BJ (cell line): ENCODE results near the gene TMEM150B. TPM values are rescaled to one million over a fixed set of nuclear protein-coding genes. Genes with fewer than 3 reads are reported as not detected.

Experiments
- CTCF ChIA-PET: fragments of 350-600 bp; formaldehyde crosslinking; extraction: SDS; loops from one replicate; lab custom pipeline; 2021; ENCODE audit warnings: antibody characterized with exemption, inconsistent platforms; lab: Yijun Ruan, JAX
- POLR2A ChIA-PET: fragments of 300-600 bp; sonication (Branson Sonifier 250); formaldehyde crosslinking; extraction: SDS; loops from one replicate; lab custom pipeline; 2021; ENCODE audit warnings: antibody characterized with exemption; lab: Charles Lee
- DNase-seq: peaks from one replicate; pipeline ENCODE4 v3.0.0-alpha.2; 2011; ENCODE audit warnings: low read depth
- H3K27me3 ChIP-seq: 2 replicates; pipeline ENCODE4 v1.6.0; 2011; ENCODE audit warnings: low read length; ENCODE audit not compliant: control insufficient read depth, insufficient read depth
- H3K36me3 ChIP-seq: 2 replicates; pipeline ENCODE4 v1.5.1; 2011; ENCODE audit warnings: low read length; ENCODE audit not compliant: control insufficient read depth, insufficient read depth
- H3K4me3 ChIP-seq: 2 replicates; pipeline ENCODE4 v1.5.1; 2011; ENCODE audit warnings: low read depth, mild to moderate bottlenecking, control low read depth, low read length
- CTCF ChIP-seq: IDR thresholded peaks from 2 replicates; pipeline ENCODE4 v1.5.1; 2011; ENCODE audit warnings: low read depth, mild to moderate bottlenecking, control low read depth, inconsistent platforms, low read length, moderate library complexity; ENCODE audit not compliant: insufficient read depth
- polyA minus RNA-seq: library from RNA; depleted of rRNA, polyadenylated mRNA; stranded (reverse); fragments of >200 nt; gene quantifications from 2 replicates; pipeline ENCODE4 v1.2.3, GENCODE V29; 2011; rRNA and poly(A)+ RNA removed
- polyA plus RNA-seq: library from polyadenylated mRNA; depleted of rRNA; stranded (reverse); fragments of >200 nt; gene quantifications from 2 replicates; pipeline ENCODE4 v1.2.3, GENCODE V29; 2011; rRNA removed

TMEM150B gene
- polyA plus RNA-seq (not detected in 2 replicates), polyA minus RNA-seq (not detected in 2 replicates)

GRCh38 chr19:55325172-55325571 is at the start of gene TMEM150B:
TSS of gene TMEM150B (minus strand) at chr19:55325341. CDS start at chr19:55321036, 4,305 bp downstream.
- ChIA-PET CTCF (interaction anchor here (1.3 to 1.6 kb wide), 2 partner anchors 15 to 93 kb away, joined by 3 to 5 read pairs; no protein-coding TSS in a partner anchor), POLR2A (interaction anchor here (0.6 kb wide), 1 partner anchor 49 kb away, joined by 4 read pairs; no protein-coding TSS in a partner anchor)
- no peak for DNase-seq
- H3K36me3 ChIP-seq: no peaks in the 10 kb centered on the region
- H3K27me3 ChIP-seq: no peaks in the 10 kb centered on the region
- TF ChIP-seq CTCF: no peak
- H3K4me3 ChIP-seq: no peak within 1 kb of the TSS

- CTCF ChIA-PET: interaction anchor here (2.7 kb wide), 1 partner anchor 10 kb away, joined by 8 read pairs; the partner anchor contains the start of gene TMEM238
- Histone ChIP-seq H3K27me3 (no peaks in the 10 kb centered on the region), H3K36me3 (no peaks in the 10 kb centered on the region; the same call in 1 of the 2 replicates), H3K4me3 (no peak overlapping the region)
- no peak for DNase-seq
- no peak for TF ChIP-seq CTCF
- POLR2A ChIA-PET: interaction anchor here (0.6 kb wide), 1 partner anchor 94 kb away, joined by 3 read pairs; the partner anchor contains the start of gene HSPBP1
These were observed 49.0 kb upstream of the TMEM150B start for GRCh38 chr19:55373993-55374757.

- DNase-seq: no peak
- POLR2A ChIA-PET: interaction anchor here (0.6 kb wide), 2 partner anchors 41 to 93 kb away, joined by 3 to 4 read pairs; partner anchors contain the start of gene HSPBP1
- TF ChIP-seq CTCF: no peak
- H3K4me3 ChIP-seq: no peak overlapping the region
- H3K27me3 ChIP-seq: no peaks in the 10 kb centered on the region
- no peaks in the 10 kb centered on the region; the same call in 1 of the 2 replicates for H3K36me3 ChIP-seq
- CTCF ChIA-PET: interaction anchor here (1.1 to 2.7 kb wide), 3 partner anchors 11 to 34 kb away, joined by 3 to 8 read pairs (median 3); partner anchors contain the start of genes KMT5C and TMEM238
These were observed 48.3 kb upstream of the TMEM150B start for GRCh38 chr19:55373306-55373992.

DNA sequence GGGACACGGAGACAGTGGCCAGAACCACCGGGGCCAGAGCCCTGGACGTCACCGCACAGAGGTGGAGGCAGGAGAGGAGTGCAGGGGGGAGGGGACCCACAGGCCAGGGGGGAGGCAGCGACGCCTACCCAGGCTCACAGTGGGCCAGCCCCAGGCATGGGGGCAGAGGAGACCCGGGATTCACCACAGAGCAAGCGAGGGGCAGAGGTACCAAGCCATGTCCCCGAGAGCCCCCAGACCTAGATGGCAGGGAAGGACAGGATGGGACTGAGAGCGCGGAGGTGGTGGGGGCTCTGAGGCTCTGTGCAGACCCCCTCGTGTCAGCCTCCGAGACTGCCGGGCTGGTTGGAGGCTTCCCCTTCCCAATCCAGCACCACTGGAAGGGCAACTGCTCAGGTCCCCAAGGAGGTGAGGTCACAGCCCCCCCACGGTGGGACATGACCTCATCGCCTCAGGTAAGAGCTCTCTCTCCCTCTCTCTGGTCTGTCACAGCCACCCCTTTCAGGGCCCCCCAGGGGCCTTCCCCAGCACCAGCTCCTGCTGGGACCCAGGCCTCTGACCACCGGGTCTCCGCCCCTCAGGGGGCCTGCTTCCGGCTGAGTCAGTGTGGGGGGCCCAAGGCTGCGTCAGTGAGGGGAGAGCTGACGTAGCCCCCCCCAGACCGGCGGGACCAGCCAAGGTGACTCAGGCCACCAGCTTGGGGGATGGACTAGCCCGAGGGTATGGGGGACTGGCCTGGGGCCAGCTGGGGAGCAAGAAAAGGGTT is 47.4 kb upstream of the TMEM150B start:
- no peaks in the 10 kb centered on the region; the same call in 1 of the 2 replicates for H3K36me3 ChIP-seq
- no peaks in the 10 kb centered on the region for H3K27me3 ChIP-seq
- DNase-seq: no peak
- no peak overlapping the region for H3K4me3 ChIP-seq
- ChIA-PET CTCF (interaction anchor here (0.8 to 1.2 kb wide), 3 partner anchors 10 to 33 kb away, joined by 3 read pairs; partner anchors contain the start of gene KMT5C), POLR2A (interaction anchor here (0.6 kb wide), 1 partner anchor 40 kb away, joined by 4 read pairs; no protein-coding TSS in a partner anchor)
- no peak for TF ChIP-seq CTCF
